T follicular helper cell (primary cell): ENCODE data around the gene SP100.

Experiments
- DNase-seq: peaks from one replicate; pipeline ENCODE4 v3.0.0-alpha.2; 2020; ENCODE audit warnings: low read depth

Gene SP100

GRCh38 chr2:230552181-230552580 is 136.2 kb downstream of the SP100 start:
- DNase-seq = no peak

DNA sequence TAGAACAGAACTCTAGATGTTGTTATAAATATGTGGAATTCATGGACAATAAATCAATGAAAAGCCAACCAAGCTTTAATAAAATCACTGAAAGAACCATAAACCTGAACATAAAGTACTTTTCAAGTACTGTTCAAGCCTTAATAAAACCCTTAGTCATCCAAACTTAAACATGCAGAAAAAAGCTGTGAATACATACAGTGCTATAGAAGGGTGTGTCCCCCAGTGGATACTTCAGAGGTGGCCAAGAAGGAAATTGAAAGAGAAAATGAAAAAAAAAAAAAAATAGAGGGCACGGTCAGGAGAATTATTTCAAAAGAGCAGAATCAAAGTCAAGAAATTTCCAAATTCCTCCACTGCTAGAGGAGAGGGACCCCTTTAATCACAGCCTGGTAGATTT is 141.1 kb downstream of the SP100 start:
- no peak for DNase-seq

- DNase-seq = no peak
These were observed 149.1 kb downstream of the SP100 start for GRCh38 chr2:230564805-230565779.

DNA sequence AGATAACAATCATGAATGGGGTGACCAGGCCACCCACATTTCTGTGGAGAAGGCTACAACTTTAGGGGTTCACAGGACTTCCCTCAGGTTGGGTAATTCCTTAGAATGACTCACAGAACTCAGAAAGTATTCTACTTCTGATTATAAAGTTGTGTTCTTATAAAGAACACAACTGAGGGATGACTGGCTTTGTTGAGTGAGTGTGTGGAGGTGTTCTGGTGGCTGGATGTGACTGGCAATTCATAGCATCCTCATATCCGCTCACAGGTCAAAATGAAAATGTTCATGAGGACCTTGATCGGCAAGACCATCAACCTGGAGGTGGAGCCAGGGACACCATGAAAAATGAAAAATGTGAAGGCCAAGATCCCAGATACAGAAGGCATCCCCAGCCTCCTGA is 153.3 kb downstream of the SP100 start:
- DNase-seq = no peak

GRCh38 chr2:230570987-230571386 is 155.0 kb downstream of the SP100 start:
- no peak for DNase-seq

- DNase-seq = no peak
These were observed 159.8 kb downstream of the SP100 start for GRCh38 chr2:230575642-230576324.

- no peak for DNase-seq
These were observed 161.1 kb downstream of the SP100 start for GRCh38 chr2:230577114-230577513.

DNA sequence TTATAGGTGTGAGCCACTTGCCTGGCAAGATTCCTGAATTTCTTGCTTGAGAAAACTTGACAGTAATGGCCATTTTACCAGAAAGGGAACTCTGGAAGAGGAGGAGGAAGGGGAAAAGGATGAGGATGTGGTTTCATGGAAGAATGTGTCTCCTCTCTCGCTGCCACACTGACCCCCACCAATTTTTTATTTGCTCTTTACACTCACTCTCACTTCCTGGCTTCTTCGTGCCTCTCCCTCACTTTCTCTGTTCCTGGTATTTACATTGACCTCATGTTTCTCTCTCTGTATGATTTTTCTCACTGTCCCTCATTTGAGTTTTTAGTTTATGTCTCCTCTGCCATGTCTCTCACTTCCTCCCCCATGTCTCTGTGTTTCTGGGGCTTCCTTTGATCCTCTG is 162.1 kb downstream of the SP100 start:
- DNase-seq = no peak

DNA sequence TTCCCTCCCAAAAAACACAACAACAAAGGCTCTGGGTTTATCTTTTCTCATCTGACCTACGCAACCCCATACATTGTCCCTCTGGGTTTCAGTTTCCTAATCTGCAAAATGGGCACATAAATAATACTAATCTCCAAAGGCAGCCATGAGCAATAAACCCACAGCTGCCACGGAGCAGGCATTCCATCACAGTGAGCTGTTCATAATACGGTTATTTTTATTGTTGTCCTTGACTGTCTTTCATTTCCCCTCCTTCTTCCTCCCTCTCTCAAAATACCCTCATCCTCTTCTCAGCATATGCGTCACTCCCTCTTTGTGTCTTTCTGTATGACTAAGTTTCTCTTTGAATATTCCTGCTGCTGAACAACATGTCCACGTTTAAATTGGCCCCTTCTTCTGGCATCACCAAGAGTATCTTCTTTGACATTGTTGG is 166.9 kb downstream of the SP100 start:
- no peak for DNase-seq

GRCh38 chr2:230583581-230583980 is 167.6 kb downstream of the SP100 start:
- no peak for DNase-seq

DNA sequence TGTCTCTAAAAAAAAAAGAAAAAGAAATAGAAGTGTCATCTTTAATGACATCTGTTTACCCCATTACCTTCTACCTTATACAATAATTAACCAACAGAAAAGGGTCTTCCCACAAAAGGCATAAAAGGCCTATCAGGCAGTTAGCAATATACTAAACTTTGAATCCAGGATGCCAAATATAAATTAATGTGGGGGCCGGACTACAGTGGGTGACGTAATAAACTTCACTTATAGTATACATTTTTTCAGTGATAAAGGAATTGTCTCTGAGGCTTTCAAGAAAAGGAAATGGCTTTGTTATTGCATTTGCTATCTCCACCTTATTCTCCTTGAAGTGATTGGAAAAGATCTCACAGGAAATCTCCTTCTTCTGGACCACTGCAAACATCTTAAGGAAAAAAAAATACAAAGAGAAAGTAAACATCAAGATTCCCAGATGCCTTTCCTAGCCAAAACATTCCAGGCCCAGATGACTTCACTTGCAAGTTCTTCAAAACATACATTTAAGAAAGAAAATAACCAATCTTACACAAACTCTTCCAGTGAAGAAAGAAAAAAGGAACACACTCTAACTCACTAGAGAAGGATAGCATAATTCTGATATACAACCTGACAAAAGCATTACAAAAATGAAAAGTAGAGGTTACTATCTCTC is 170.5 kb downstream of the SP100 start:
- no peak for DNase-seq

- no peak for DNase-seq
These were observed 173.0 kb downstream of the SP100 start for GRCh38 chr2:230589025-230589424.

GRCh38 chr2:230589497-230590015 is 173.6 kb downstream of the SP100 start:
- no peak for DNase-seq

- no peak for DNase-seq
These were observed 174.3 kb downstream of the SP100 start for GRCh38 chr2:230590333-230590732.

DNA sequence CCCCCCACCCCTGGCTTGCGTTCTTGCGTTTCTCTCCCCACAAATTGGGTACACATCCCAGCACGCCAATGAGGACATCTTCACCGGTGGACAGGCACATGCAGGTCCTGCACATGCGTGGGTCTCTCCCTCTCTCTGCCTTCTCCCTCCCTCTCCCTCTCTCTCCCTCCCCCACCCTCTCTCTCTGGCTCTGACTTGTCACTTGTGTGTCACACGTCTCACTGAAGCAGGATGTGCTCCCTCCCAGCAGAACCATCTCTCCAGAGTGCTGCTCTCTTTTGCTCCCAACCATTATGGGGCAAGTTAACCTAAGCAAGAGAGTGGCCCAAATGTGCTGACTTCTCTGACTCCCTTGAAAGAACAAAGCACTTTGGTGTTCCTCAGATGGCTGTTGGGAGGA is 175.8 kb downstream of the SP100 start:
- DNase-seq = no peak

DNA sequence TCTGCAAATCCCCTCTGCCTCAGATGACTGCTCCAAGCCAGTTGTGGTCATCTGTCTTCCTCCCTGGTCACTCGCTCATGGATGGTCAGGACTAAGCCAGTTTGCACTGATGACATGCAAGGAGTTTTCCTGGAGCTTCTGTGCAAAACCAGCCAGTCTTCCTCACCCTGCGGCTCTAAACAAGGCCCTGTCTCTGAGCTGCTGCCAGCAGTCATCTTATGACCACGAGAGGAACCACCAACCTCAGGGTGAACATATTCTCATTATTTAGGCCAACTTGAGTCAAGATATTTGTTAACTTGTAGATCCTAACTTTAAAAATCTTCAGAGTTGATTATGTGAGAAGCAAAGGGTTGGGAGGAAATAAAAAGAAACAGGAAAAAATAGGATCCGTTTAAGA is 176.8 kb downstream of the SP100 start:
- DNase-seq = no peak
